H1 (cell line): ENCODE results near the gene INPP4A. TPM values are rescaled to one million over a fixed set of nuclear protein-coding genes. Genes with fewer than 3 reads are reported as not detected.

ENCODE experiments used
- CTCF ChIA-PET: fragments of 300-600 bp; sonication (Branson Sonifier 250); formaldehyde crosslinking; loops from one replicate; lab custom pipeline; 2021; ENCODE audit not compliant: partially characterized antibody; lab: Charles Lee
- POLR2A ChIA-PET: fragments of 300-600 bp; sonication (Branson Sonifier 250); formaldehyde crosslinking; loops from one replicate; lab custom pipeline; 2021; ENCODE audit warnings: inconsistent platforms; ENCODE audit not compliant: partially characterized antibody; lab: Charles Lee
- DNase-seq, 2 experiments: peaks; one replicate each; pipeline versions ENCODE4 v3.0.0 to v3.0.0-alpha.2; 2010 to 2022; ENCODE audit warnings: low spot score in 2 of 2, low read depth in 1 of 2, mixed read lengths in 1 of 2
- FAIRE-seq: peaks from 2 replicates; lab custom pipeline; 2011; peaks lifted over from hg19 to GRCh38; lab: Jason Lieb, UNC
- H2AFZ ChIP-seq: 2 replicates; pipeline ENCODE4 v1.8.1; 2012; ENCODE audit warnings: low read length, inconsistent platforms
- H2AK5ac ChIP-seq: 2 replicates; pipeline ENCODE4 v1.6.1; 2013; ENCODE audit warnings: low read depth, low read length
- H2BK120ac ChIP-seq: replicated peaks from 2 replicates; pipeline ENCODE3; 2013; ENCODE audit warnings: low read depth, low read length, inconsistent platforms
- H2BK12ac ChIP-seq: 2 replicates; pipeline ENCODE4 v1.6.1; 2013; ENCODE audit warnings: low read depth, low read length
- H2BK15ac ChIP-seq: 2 replicates; pipeline ENCODE4 v1.6.1; 2013; ENCODE audit warnings: low read length
- H2BK20ac ChIP-seq: 2 replicates; pipeline ENCODE4 v1.6.1; 2013; ENCODE audit warnings: low read length
- H2BK5ac ChIP-seq: 2 replicates; pipeline ENCODE4 v1.6.1; 2013; ENCODE audit warnings: low read depth, low read length
- H3K14ac ChIP-seq: 2 replicates; pipeline ENCODE4 v1.6.1; 2013; ENCODE audit warnings: inconsistent platforms; ENCODE audit not compliant: insufficient read length
- H3K18ac ChIP-seq: 2 replicates; pipeline ENCODE4 v1.6.1; 2013; ENCODE audit warnings: low read length; ENCODE audit errors: extremely low read depth
- H3K23ac ChIP-seq: 2 replicates; pipeline ENCODE4 v1.6.1; 2013; ENCODE audit warnings: inconsistent platforms; ENCODE audit not compliant: insufficient read length
- H3K23me2 ChIP-seq: 2 replicates; pipeline ENCODE4 v1.6.1; 2013; ENCODE audit warnings: low read depth, low read length
- H3K27ac ChIP-seq: 2 replicates; pipeline ENCODE4 v1.6.1; 2011; ENCODE audit warnings: low read depth, low read length, inconsistent platforms
- H3K27me3 ChIP-seq, 4 experiments: replicated peaks in 1 of 4; 1 replicate in 1 of 4; 2 replicates in 3 of 4; pipeline versions ENCODE4 v1.6.1 to v1.8.1; 2011 to 2013; ENCODE audit warnings: low read length in 3 of 4, mild to moderate bottlenecking in 3 of 4, inconsistent platforms in 2 of 4, mixed read lengths in 2 of 4, moderate library complexity in 1 of 4; ENCODE audit not compliant: control insufficient read depth in 3 of 4, insufficient read depth in 3 of 4; ENCODE audit errors: extremely low read depth in 1 of 4
- H3K36me3 ChIP-seq, 4 experiments: 2 replicates each; pipeline versions ENCODE4 v1.6.1 to v1.8.1; 2011 to 2013; ENCODE audit warnings: mild to moderate bottlenecking in 4 of 4, low read length in 3 of 4, moderate library complexity in 2 of 4, control low read depth in 1 of 4, inconsistent platforms in 1 of 4; ENCODE audit not compliant: insufficient read depth in 4 of 4, control insufficient read depth in 2 of 4
- H3K4ac ChIP-seq: replicated peaks from 2 replicates; pipeline ENCODE3; 2013; ENCODE audit warnings: low read length, low read depth, mixed read lengths, inconsistent platforms; ENCODE audit not compliant: insufficient read length
- H3K4me1 ChIP-seq, 4 experiments: replicated peaks in 1 of 4; 1 replicate in 1 of 4; 2 replicates in 3 of 4; pipeline versions ENCODE4 v1.6.1 to v1.8.1; 2011 to 2013; ENCODE audit warnings: low read length in 3 of 4, inconsistent platforms in 2 of 4, mixed read lengths in 1 of 4; ENCODE audit not compliant: insufficient read depth in 4 of 4, control insufficient read depth in 3 of 4
- H3K4me2 ChIP-seq, 2 experiments: 2 replicates each; pipeline versions ENCODE4 v1.6.1 to v1.8.1; 2011 to 2013; ENCODE audit warnings: low read depth in 2 of 2, low read length in 2 of 2, control low read depth in 1 of 2, inconsistent platforms in 1 of 2, mild to moderate bottlenecking in 1 of 2; ENCODE audit not compliant: insufficient read depth in 1 of 2
- H3K4me3 ChIP-seq, 4 experiments: fragments of 200-600, 300-600 bp in 1 of 4; sonication (generic), shearing (Covaris generic), sonication (Bioruptor Twin) in 1 of 4; 2 replicates each; pipeline versions ENCODE4 v1.5.1 to v1.8.1; 2011 to 2016; ENCODE audit warnings: low read length in 4 of 4, low read depth in 3 of 4, control low read depth in 2 of 4, inconsistent platforms in 2 of 4, mild to moderate bottlenecking in 2 of 4, mixed read lengths in 1 of 4, moderate library complexity in 1 of 4; ENCODE audit not compliant: insufficient read depth in 2 of 4; ENCODE audit errors: extremely low read depth in 1 of 4
- H3K56ac ChIP-seq: replicated peaks from 2 replicates; pipeline ENCODE3; 2013; ENCODE audit warnings: low read depth, mild to moderate bottlenecking, mixed read lengths, low read length, inconsistent platforms; ENCODE audit not compliant: insufficient read length
- H3K79me1 ChIP-seq: 2 replicates; pipeline ENCODE4 v1.6.1; 2013; ENCODE audit warnings: low read depth, low read length, control low read depth
- H3K79me2 ChIP-seq, 2 experiments: 2 replicates each; pipeline versions ENCODE4 v1.6.1 to v1.8.1; 2012 to 2013; ENCODE audit warnings: low read length in 2 of 2, mild to moderate bottlenecking in 2 of 2, inconsistent platforms in 1 of 2; ENCODE audit not compliant: insufficient read depth in 2 of 2, control insufficient read depth in 1 of 2
- H3K9ac ChIP-seq, 4 experiments: replicated peaks in 1 of 4; 1 replicate in 1 of 4; 2 replicates in 3 of 4; pipeline versions ENCODE4 v1.6.1 to v1.8.1; 2011 to 2013; ENCODE audit warnings: low read depth in 3 of 4, low read length in 3 of 4, control low read depth in 2 of 4, mild to moderate bottlenecking in 2 of 4, moderate library complexity in 2 of 4, inconsistent platforms in 1 of 4; ENCODE audit errors: extremely low read depth in 1 of 4
- H3K9me3 ChIP-seq, 2 experiments: 2 replicates each; pipeline versions ENCODE4 v1.6.1 to v1.8.1; 2012 to 2013; ENCODE audit warnings: mild to moderate bottlenecking in 2 of 2, moderate library complexity in 2 of 2, control low read depth in 1 of 2, inconsistent platforms in 1 of 2, low read depth in 1 of 2, low read length in 1 of 2, mixed read lengths in 1 of 2; ENCODE audit not compliant: insufficient read depth in 2 of 2
- H4K20me1 ChIP-seq, 2 experiments: replicated peaks in 1 of 2; 2 replicates each; pipeline versions ENCODE3 to v1.8.1; 2011 to 2013; ENCODE audit warnings: inconsistent platforms in 2 of 2, low read length in 2 of 2, mild to moderate bottlenecking in 1 of 2; ENCODE audit not compliant: insufficient read depth in 2 of 2, control insufficient read depth in 1 of 2
- H4K5ac ChIP-seq: 2 replicates; pipeline ENCODE4 v1.6.1; 2013; ENCODE audit warnings: low read length, low read depth, mixed read lengths, inconsistent platforms; ENCODE audit not compliant: insufficient read length
- H4K8ac ChIP-seq: 2 replicates; pipeline ENCODE4 v1.8.0; 2013; ENCODE audit warnings: mild to moderate bottlenecking, moderate library complexity, low read length, inconsistent platforms; ENCODE audit not compliant: insufficient read depth; ENCODE audit errors: extremely low read depth
- H4K91ac ChIP-seq: replicated peaks from 2 replicates; pipeline ENCODE3; 2013; ENCODE audit warnings: low read length, mixed read lengths, inconsistent platforms; ENCODE audit not compliant: insufficient read length
- ATF3 ChIP-seq: IDR thresholded peaks from 2 replicates; pipeline ENCODE4 v1.6.1; 2011; ENCODE audit warnings: low read depth, mild to moderate bottlenecking, low read length; ENCODE audit not compliant: insufficient read depth
- CBX5 ChIP-seq: fragments of 300-800, 300-1000 bp; sonication (generic); IDR thresholded peaks from 2 replicates; pipeline ENCODE4 v1.7.1; 2016; ENCODE audit warnings: antibody characterized with exemption, low read length, low read depth
- GTF2F1 ChIP-seq: IDR thresholded peaks from 2 replicates; pipeline ENCODE4 v1.6.1; 2012; ENCODE audit warnings: low read depth, low read length, improper control_type of control experiment, borderline replicate concordance
- HDAC2 ChIP-seq, 2 experiments: fragments of 300-600 bp in 1 of 2; sonication (generic) in 1 of 2; IDR thresholded peaks; 2 replicates each; pipeline ENCODE4 v1.6.1; 2011 to 2012; ENCODE audit warnings: low read depth in 2 of 2, low read length in 2 of 2, mild to moderate bottlenecking in 2 of 2, moderate library complexity in 2 of 2, borderline replicate concordance in 1 of 2, inconsistent platforms in 1 of 2
- KDM1A ChIP-seq: fragments of 200-600, 300-600 bp; sonication (generic); IDR thresholded peaks from 2 replicates; pipeline ENCODE4 v1.7.1; 2016; ENCODE audit warnings: mild to moderate bottlenecking, low read length, borderline replicate concordance
- KDM4A ChIP-seq: IDR thresholded peaks from one replicate; pipeline ENCODE4 v1.7.1; 2012; ENCODE audit warnings: low read depth, mild to moderate bottlenecking, moderate library complexity, low read length, inconsistent platforms; ENCODE audit not compliant: severe bottlenecking
- KDM5A ChIP-seq: fragments of 200-600 bp; IDR thresholded peaks from 2 replicates; pipeline ENCODE4 v1.7.1; 2012; ENCODE audit warnings: mild to moderate bottlenecking, low read length, inconsistent platforms, mixed read lengths
- RBBP5 ChIP-seq: IDR thresholded peaks from 2 replicates; pipeline ENCODE4 v1.7.1; 2012; ENCODE audit warnings: low read depth, mild to moderate bottlenecking, inconsistent platforms, low read length, moderate library complexity, borderline replicate concordance
- SIN3A ChIP-seq, 2 experiments: IDR thresholded peaks in 1 of 2; conservative IDR thresholded peaks in 1 of 2; 2 replicates each; pipeline ENCODE4 v1.6.1; 2011 to 2012; ENCODE audit warnings: low read length in 2 of 2, improper control_type of control experiment in 1 of 2, low read depth in 1 of 2, mild to moderate bottlenecking in 1 of 2
- TEAD4 ChIP-seq: IDR thresholded peaks from 2 replicates; pipeline ENCODE4 v1.6.1; 2012; ENCODE audit warnings: low read depth, low read length, inconsistent platforms, mixed read lengths
- ZNF274 ChIP-seq: IDR thresholded peaks from 2 replicates; pipeline ENCODE4 v1.7.0; 2012; ENCODE audit warnings: low read length, borderline replicate concordance; ENCODE audit errors: extremely low read depth
- WGBS, 2 experiments: shearing (Covaris generic) in 1 of 2; methylation state at CpG; one replicate each; pipeline versions ENCODE4 v1.1.6 to v1.1.7; 2013 to 2015; ENCODE audit warnings: low lambda C conversion rate in 2 of 2, mixed read lengths in 2 of 2, inconsistent platforms in 1 of 2, low coverage in 1 of 2, missing lambda C conversion rate in 1 of 2; ENCODE audit not compliant: insufficient replicate concordance in 2 of 2, insufficient coverage in 1 of 2, insufficient read length in 1 of 2; ENCODE audit errors: extremely low coverage in 1 of 2, missing lambda C conversion rate in 1 of 2; 5-methylcytosine and 5-hydroxymethylcytosine counted together
- polyA plus RNA-seq, 7 experiments: library from polyadenylated mRNA; depleted of rRNA in 3 of 7; stranded (reverse) in 5 of 7; unstranded in 2 of 7; fragments of >200 nt in 5 of 7; fragments of 200-250 nt in 2 of 7; gene quantifications; 1 replicate in 5 of 7; 2 replicates in 1 of 7; 4 replicates in 1 of 7; pipeline versions ENCODE4 v1.2.1 to v1.2.3, GENCODE V29; 2011 to 2013; ENCODE audit warnings: missing spikeins in 2 of 7, mixed read lengths in 2 of 7
- total RNA-seq: library from RNA; stranded (reverse); fragmentation: NEBNext Ultra II Directional; extraction: Animal tissue kit (Norgen Biotek cat#: 25700); gene quantifications from 2 replicates; pipeline ENCODE4 v1.2.1, GENCODE V29; 2021

INPP4A gene
- total and polyA plus RNA-seq, 2 of the 8 experiments (the other 6 are each of a cell fraction or from before 2014, with no cell fraction given): 25.6 to 34.3 TPM

- POLR2A ChIA-PET: interaction anchor here (1.1 kb wide), 1 partner anchor 9 kb away, joined by 4 read pairs; no protein-coding TSS in a partner anchor
Measured at GRCh38 chr2:98445177-98445682, 572 bp downstream of the INPP4A start.

More at GRCh38 chr2:98445177-98445682, 572 bp downstream of the INPP4A start:
- H3K56ac ChIP-seq: no peak overlapping the region
- H3K27ac ChIP-seq: no peak overlapping the region
- H3K4me3 ChIP-seq: peak overlapping the region; percentile 64 to 94 (median 80)
- H3K79me2 ChIP-seq: peaks cover 4 to 50% of the 10 kb centered on the region in 2 experiments
- no peak overlapping the region for H2AFZ ChIP-seq
- peak overlapping the region; percentile 85 for H3K4me2 ChIP-seq
- H3K79me1 ChIP-seq: peaks cover 8% of the 10 kb centered on the region
- peaks cover 4 to 13% of the 10 kb centered on the region in 2 experiments for H4K20me1 ChIP-seq
- no peak overlapping the region for H2AK5ac ChIP-seq
- CTCF ChIA-PET: interaction anchor here (0.5 to 1.9 kb wide), 2 partner anchors 12 to 670 kb away, joined by 3 to 4 read pairs; no protein-coding TSS in a partner anchor
- H3K18ac ChIP-seq: peak overlapping the region; percentile 6; the same call in 1 of the 2 replicates
- no peaks in the 10 kb centered on the region for H3K9me3 ChIP-seq
- H3K9ac ChIP-seq: peak overlapping the region; percentile 22 to 91 (median 42); a peak in 6 of 7 replicates
- H3K27me3 ChIP-seq: no peaks in the 10 kb centered on the region
- no peak overlapping the region for H2BK5ac ChIP-seq
- TF ChIP-seq KDM1A (0 out of 2 replicates have a peak, but pooled peaks have one; percentile 12), TEAD4 (no peak), KDM5A (no peak), HDAC2 (IDR thresholded peaks at IDR 0.05; ENCODE audit: borderline replicate concordance in 1 of 2, low read depth in 2 of 2, low read length in 2 of 2) (0 out of 4 replicates have a peak, but pooled peaks of 1 of the 2 experiments have one; percentile 7), ATF3 (no peak), ZNF274 (no peak), GTF2F1 (no peak), RBBP5 (peak; percentile 45; the same call in 1 of the 2 replicates), KDM4A (peak; percentile 41), CBX5 (no peak), SIN3A (conservative IDR thresholded peaks at IDR 0.05 in 1 of 2, IDR thresholded peaks at IDR 0.05 in 1 of 2; ENCODE audit: low read depth in 1 of 2, low read length in 2 of 2) (0 out of 4 replicates have a peak, but pooled peaks of 1 of the 2 experiments have one; percentile 9)
- no peak overlapping the region for H2BK20ac ChIP-seq
- H3K4ac ChIP-seq: no peak overlapping the region
- H4K8ac ChIP-seq: 0 out of 2 replicates have a peak overlapping the region, but pooled peaks have one; percentile 12
- no peak overlapping the region for H2BK15ac ChIP-seq
- H3K14ac ChIP-seq: no peak overlapping the region
- peaks cover 0 to 24% (median 20%) of the 10 kb centered on the region in 4 experiments; a peak in 6 of 7 replicates for H3K4me1 ChIP-seq
- WGBS, 2 experiments: 4% methylated on average over 25 of the region's 34 CpGs; no CpG with 5 or more reads in 1 of the 2 experiments
- no peak for FAIRE-seq
- no peak overlapping the region for H2BK120ac ChIP-seq
- no peak for DNase-seq
- H3K23ac ChIP-seq: no peak overlapping the region
- no peak overlapping the region for H4K91ac ChIP-seq
- H2BK12ac ChIP-seq: no peak overlapping the region
- H4K5ac ChIP-seq: no peak overlapping the region
- peaks cover 8% of the 10 kb centered on the region for H3K23me2 ChIP-seq
- no peaks in the 10 kb centered on the region for H3K36me3 ChIP-seq
